ENCODE data around the gene TCTN1. TPM values are rescaled to one million over a fixed set of nuclear protein-coding genes. Genes with fewer than 3 reads are reported as not detected.

The TCTN1 gene
- total and polyA plus RNA-seq, 2 of the 13 experiments (the other 11 are each of a cell fraction or from before 2014, with no cell fraction given): 13.6 to 16.0 TPM

DNA sequence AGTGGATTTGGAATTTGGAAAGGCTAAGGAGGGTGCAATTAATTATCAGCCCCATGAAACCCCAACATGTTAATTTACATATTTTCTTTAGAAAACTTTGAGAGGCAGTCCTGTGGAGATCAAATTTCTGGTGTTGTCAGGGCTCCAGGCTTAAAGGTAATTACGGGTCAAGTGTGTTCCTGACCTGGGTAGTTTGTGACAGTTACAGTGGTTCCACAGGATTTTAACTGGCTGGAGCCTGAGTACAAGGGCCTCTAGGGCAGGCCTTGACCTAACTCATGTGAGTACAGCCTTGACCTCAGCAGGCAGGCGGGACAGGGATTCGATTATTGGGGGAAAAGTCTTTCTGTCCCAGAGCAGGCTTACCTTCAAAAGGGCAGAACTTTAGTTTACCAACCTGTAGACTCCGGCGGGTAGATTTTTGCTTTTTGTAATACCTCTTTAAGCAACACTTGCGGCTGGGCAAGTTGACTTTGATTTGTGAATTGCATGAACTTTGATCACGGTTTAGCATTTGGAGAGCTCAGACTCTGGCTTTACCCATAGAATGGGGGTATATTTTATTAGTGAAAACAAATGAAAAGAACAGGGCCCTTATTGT is 22.4 kb upstream of the TCTN1 start (continued):
- no peak for TF ChIP-seq ZBTB40 (IDR thresholded peaks at IDR 0.05)
- no peak for TF ChIP-seq ZBTB40 (CRISPR knock-in tag; IDR thresholded peaks at IDR 0.05)
- TF ChIP-seq ATF7-NPFF (CRISPR knock-in tag; IDR thresholded peaks at IDR 0.05; ENCODE audit: low read depth): no peak
- TF ChIP-seq ZBTB42 (CRISPR knock-in tag; IDR thresholded peaks at IDR 0.05): no peak
- no peak for TF ChIP-seq ZNF740 (CRISPR knock-in tag; IDR thresholded peaks at IDR 0.05)
- TF ChIP-seq TCF12 (IDR thresholded peaks at IDR 0.05): no peak
- TF ChIP-seq TCF12 (CRISPR knock-in tag; IDR thresholded peaks at IDR 0.05): no peak
- peak; percentile 68; the same call in 1 of the 2 replicates for TF ChIP-seq ZMYM2 (CRISPR knock-in tag; IDR thresholded peaks at IDR 0.05)
- peak; percentile 83 for TF ChIP-seq TBX2 (CRISPR knock-in tag; IDR thresholded peaks at IDR 0.05; ENCODE audit: borderline replicate concordance)
- TF ChIP-seq ZNF510 (CRISPR knock-in tag; IDR thresholded peaks at IDR 0.05; ENCODE audit: low read depth): no peak
- no peak for TF ChIP-seq NFE2 (CRISPR knock-in tag; IDR thresholded peaks at IDR 0.05)
- no peak for TF ChIP-seq ZNF839 (CRISPR knock-in tag; IDR thresholded peaks at IDR 0.05; ENCODE audit: borderline replicate concordance)
- TF ChIP-seq ZNF232 (CRISPR knock-in tag; IDR thresholded peaks at IDR 0.05; ENCODE audit: borderline replicate concordance): no peak
- peak; percentile 57; the same call in 1 of the 2 replicates for TF ChIP-seq MLX (CRISPR knock-in tag; IDR thresholded peaks at IDR 0.05)
- peak; percentile 59 for TF ChIP-seq SIX4 (CRISPR knock-in tag; IDR thresholded peaks at IDR 0.05)
- TF ChIP-seq RFXANK (CRISPR knock-in tag; IDR thresholded peaks at IDR 0.05): no peak
- no peak for TF ChIP-seq DNMT1 (CRISPR knock-in tag; IDR thresholded peaks at IDR 0.05)
- TF ChIP-seq, protein P1, sequence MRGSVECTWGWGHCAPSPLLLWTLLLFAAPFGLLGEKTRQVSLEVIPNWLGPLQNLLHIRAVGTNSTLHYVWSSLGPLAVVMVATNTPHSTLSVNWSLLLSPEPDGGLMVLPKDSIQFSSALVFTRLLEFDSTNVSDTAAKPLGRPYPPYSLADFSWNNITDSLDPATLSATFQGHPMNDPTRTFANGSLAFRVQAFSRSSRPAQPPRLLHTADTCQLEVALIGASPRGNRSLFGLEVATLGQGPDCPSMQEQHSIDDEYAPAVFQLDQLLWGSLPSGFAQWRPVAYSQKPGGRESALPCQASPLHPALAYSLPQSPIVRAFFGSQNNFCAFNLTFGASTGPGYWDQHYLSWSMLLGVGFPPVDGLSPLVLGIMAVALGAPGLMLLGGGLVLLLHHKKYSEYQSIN (CRISPR knock-in tag; IDR thresholded peaks at IDR 0.05; ENCODE audit: borderline replicate concordance): no peak
